ENCODE results near the gene EEFSEC.

GRCh38 chr3:128442070-128442469 is 288.8 kb downstream of the EEFSEC start:
- no peak for TF ChIP-seq CTCF (IDR thresholded peaks at IDR 0.05)
- TF ChIP-seq POLR2A (IDR thresholded peaks at IDR 0.05), result no peak
